Fibroblast of skin of scalp (primary cell): ENCODE results near the gene ARHGAP44.

Experiments
- DNase-seq: peaks from one replicate; pipeline ENCODE4 v3.0.0-alpha.2; 2013

The ARHGAP44 gene

GRCh38 chr17:13029340-13029739, 240.0 kb downstream of the ARHGAP44 start:
- DNase-seq: no peak

- no peak for DNase-seq
Measured at GRCh38 chr17:13030056-13030455, 240.8 kb downstream of the ARHGAP44 start.

GRCh38 chr17:13030459-13031300, 241.4 kb downstream of the ARHGAP44 start:
- DNase-seq: peak; percentile 76

- DNase-seq: peak; percentile 60
Measured at GRCh38 chr17:13031718-13032350, 242.5 kb downstream of the ARHGAP44 start.

- no peak for DNase-seq
Measured at GRCh38 chr17:13035420-13035819, 246.1 kb downstream of the ARHGAP44 start.

GRCh38 chr17:13036751-13037150, 247.5 kb downstream of the ARHGAP44 start:
- DNase-seq: peak; percentile 30

GRCh38 chr17:13038931-13039665, 249.8 kb downstream of the ARHGAP44 start:
- DNase-seq: no peak
